Lung microvascular endothelial cell (primary cell): Measurements from ENCODE around the gene CD24. TPM values are rescaled to one million over a fixed set of nuclear protein-coding genes. Genes with fewer than 3 reads are reported as not detected.
"Not testable (repeated sequence)": the region's sequence is repeated elsewhere in the genome, so short reads cannot be mapped to it uniquely, and the experiment has no call there.

Experiments used
- DNase-seq, 2 donors: peaks; one replicate each; pipeline versions ENCODE4 v3.0.0 to v3.0.0-alpha.2; 2010; ENCODE audit warnings: low read depth in 2 of 2
- total RNA-seq: library from RNA; depleted of rRNA; stranded (reverse); fragments of >200 nt; gene quantifications from 2 replicates; pipeline ENCODE4 v1.2.1, GENCODE V29; 2014

CD24 gene
- under 0.01 TPM in 1 of 2 replicates, not detected in the other for total RNA-seq

- no peak for DNase-seq
Measured at GRCh38 chr6:106974336-106974998, at the start of gene CD24. TSS of gene CD24 (minus strand) at chr6:106974729. CDS start at chr6:106974646, 83 bp downstream.

- no peak for DNase-seq
Measured at GRCh38 chr6:107021446-107022185, 47.1 kb upstream of the CD24 start.

- no peak for DNase-seq
Measured at GRCh38 chr6:107020239-107020638, 45.7 kb upstream of the CD24 start.

GRCh38 chr6:107019628-107020027, 45.1 kb upstream of the CD24 start:
- DNase-seq, result not testable (repeated sequence)

- no peak for DNase-seq
Measured at GRCh38 chr6:107019047-107019446, 44.5 kb upstream of the CD24 start.

- no peak for DNase-seq
Measured at GRCh38 chr6:107009499-107009898, 35.0 kb upstream of the CD24 start.

GRCh38 chr6:106997392-106998158, 23.0 kb upstream of the CD24 start:
- DNase-seq, result peak; percentile 61 to 62

GRCh38 chr6:106995640-106996039, 21.1 kb upstream of the CD24 start:
- DNase-seq, result no peak

GRCh38 chr6:106989737-106990136, 15.2 kb upstream of the CD24 start:
- not testable (repeated sequence) for DNase-seq

- no peak for DNase-seq
Measured at GRCh38 chr6:106988664-106989063, 14.1 kb upstream of the CD24 start.

- DNase-seq, result no peak
Measured at GRCh38 chr6:106981926-106982325, 7.4 kb upstream of the CD24 start.

- DNase-seq, result no peak
Measured at GRCh38 chr6:106980926-106981325, 6.4 kb upstream of the CD24 start.

- peak; percentile 84 to 89 for DNase-seq
Measured at GRCh38 chr6:106979435-106979884, 4.9 kb upstream of the CD24 start.

- DNase-seq, result no peak
Measured at GRCh38 chr6:106977246-106977645, 2.7 kb upstream of the CD24 start.

- no peak for DNase-seq
Measured at GRCh38 chr6:106976270-106976669, 1.7 kb upstream of the CD24 start.

GRCh38 chr6:106975738-106976064, 1.2 kb upstream of the CD24 start:
- DNase-seq, result no peak

GRCh38 chr6:106974999-106975737, 639 bp upstream of the CD24 start:
- peak; percentile 16 to 19 for DNase-seq

GRCh38 chr6:106973836-106974335, 643 bp downstream of the CD24 start:
- no peak for DNase-seq

GRCh38 chr6:106973018-106973835, 1.3 kb downstream of the CD24 start:
- no peak for DNase-seq

GRCh38 chr6:106972500-106972899, 2.0 kb downstream of the CD24 start:
- no peak for DNase-seq

GRCh38 chr6:106970769-106971168, 3.8 kb downstream of the CD24 start:
- DNase-seq, result not testable (repeated sequence)
